ENCODE data around the gene FCGR3A.
"Not testable (repeated sequence)": the region's sequence is repeated elsewhere in the genome, so short reads cannot be mapped to it uniquely, and the experiment has no call there.

Gene FCGR3A

GRCh38 chr1:161549652-161550051, at the start of gene FCGR3A:
Gene FCGR3A (minus strand): TSS chr1:161549818. CDS start chr1:161549736, 82 bp downstream.
- no peak for DNase-seq

DNA sequence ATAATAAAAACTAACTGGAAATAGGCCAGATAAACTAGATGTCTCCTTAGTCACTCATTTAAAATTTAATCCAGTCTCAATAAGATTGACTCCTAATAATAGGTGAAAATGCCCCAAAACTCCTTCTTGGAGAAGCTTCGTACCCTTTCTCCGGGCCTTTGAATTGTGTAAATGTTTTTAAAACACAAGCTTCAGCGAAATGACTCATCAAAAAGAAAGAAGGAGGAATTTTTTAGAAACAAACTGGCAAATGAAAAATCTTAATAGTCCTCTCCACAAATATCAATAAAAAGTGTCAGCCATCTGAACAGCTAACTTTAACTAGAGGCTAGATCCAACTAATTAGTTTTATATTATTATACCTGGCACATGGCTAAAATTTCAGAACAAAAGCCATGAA, 47.5 kb upstream of the FCGR3A start:
- not testable (repeated sequence) for DNase-seq

DNA sequence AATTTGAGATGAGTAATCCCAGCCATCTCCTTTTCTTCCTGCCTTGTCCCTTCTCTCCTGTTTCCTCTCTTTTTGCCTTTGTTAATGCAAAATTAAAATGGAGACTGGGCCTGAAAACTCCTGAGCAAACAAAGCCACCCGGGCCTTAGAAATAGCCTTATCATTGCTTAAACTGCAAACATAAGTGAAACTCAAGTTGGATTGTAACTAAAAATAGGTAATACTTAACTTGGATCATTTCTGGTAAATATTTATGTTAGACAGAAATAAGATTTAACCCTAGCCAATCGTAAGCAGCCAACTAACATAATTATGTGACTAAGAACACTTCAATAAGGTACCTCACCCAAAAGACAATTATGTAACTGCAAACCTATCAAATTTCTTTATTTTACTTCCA, 46.0 kb upstream of the FCGR3A start:
- DNase-seq = not testable (repeated sequence)

DNA sequence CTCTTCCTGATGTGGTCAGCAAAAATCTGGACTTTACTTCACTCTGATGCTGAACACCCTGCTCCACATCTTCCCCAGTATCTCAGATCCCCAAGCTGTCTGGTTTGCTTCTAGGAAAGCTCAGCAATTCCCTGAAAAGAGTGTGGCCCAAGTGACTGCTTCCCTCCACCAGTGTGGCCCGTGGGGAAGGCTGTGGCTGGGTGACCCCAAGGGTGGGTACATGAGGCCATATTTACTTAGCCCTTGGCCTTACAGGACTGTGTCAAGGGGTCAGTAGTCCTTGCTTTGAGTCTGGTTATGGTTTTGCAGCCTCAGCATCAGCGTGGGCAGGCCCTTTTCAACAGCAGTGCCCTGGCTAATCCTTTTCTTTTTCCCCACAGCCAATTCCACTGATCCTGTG, 45.6 kb upstream of the FCGR3A start:
- DNase-seq = not testable (repeated sequence)

DNA sequence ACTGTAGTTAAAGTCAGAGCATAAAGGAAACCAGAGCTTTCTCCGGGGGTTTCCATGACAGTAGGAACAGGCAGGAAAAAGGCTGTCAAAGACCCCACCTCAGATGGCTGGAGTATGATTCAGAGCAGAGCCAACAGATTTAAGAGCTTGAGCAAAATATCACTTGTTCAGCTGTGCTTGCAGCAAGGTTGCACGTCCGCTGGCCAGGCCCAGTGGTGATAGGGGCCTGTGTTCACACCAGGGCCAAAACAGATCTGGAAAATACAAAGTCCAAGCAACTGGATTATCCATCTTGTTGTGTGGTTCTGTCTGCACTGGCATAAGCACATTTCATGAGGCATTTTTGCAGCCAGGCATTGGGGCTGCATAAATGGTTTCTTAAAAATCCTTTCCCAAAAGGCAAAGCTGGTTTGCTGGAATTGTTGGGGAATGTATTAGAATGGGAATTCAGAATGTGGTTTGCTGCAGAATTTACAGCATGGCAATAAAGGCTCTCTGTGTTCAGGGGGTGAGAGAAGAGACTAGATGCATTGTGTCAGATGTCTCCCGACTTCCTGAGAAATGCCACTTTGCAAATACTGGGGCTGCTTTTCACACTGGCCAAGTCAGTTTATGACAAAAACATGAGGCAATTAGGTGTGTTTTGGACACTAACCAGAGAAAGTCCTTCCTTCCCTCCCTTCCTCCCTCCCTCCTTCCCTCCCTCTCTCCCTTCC, 44.8 kb upstream of the FCGR3A start:
- DNase-seq = not testable (repeated sequence)

DNA sequence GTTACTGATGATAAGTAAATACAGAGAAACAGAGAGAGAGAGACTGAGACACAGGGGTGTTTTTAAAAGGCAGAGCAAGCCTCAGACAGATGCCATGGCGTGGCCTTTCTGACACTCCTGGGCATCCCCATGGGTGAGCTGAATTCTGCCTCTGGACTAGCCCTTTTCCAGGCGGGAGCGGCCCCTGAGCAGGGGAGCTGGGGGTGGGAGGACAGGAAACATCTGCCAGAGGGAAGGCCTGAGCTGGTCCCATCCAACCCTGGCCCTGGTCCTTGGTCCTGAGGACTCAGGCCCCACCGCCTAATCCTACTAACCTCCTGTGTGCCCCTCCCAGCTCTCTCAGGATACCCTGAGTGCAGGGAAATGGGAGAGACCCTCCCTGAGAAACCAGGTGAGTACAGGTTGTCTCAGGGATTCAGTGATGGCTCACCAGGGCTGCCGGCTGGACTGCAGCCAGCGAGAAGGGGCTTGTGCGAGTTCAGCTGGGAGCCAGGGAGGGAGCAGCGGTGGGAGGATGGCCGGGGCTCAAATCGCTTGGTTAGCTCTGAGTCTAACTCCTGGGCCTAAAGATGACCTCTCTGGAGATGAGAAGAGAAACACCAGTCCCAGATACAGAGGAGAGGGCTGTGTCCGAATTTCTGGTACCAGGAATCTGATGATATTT, 43.6 kb upstream of the FCGR3A start:
- not testable (repeated sequence) for DNase-seq

- DNase-seq = not testable (repeated sequence)
These were observed 43.0 kb upstream of the FCGR3A start for GRCh38 chr1:161592586-161592985.

GRCh38 chr1:161589920-161590319, 40.3 kb upstream of the FCGR3A start:
- not testable (repeated sequence) for DNase-seq

GRCh38 chr1:161589365-161589764, 39.7 kb upstream of the FCGR3A start:
- DNase-seq = not testable (repeated sequence)

- DNase-seq = not testable (repeated sequence)
These were observed 39.0 kb upstream of the FCGR3A start for GRCh38 chr1:161588596-161588995.

- DNase-seq = not testable (repeated sequence)
These were observed 33.3 kb upstream of the FCGR3A start for GRCh38 chr1:161582882-161583281.

DNA sequence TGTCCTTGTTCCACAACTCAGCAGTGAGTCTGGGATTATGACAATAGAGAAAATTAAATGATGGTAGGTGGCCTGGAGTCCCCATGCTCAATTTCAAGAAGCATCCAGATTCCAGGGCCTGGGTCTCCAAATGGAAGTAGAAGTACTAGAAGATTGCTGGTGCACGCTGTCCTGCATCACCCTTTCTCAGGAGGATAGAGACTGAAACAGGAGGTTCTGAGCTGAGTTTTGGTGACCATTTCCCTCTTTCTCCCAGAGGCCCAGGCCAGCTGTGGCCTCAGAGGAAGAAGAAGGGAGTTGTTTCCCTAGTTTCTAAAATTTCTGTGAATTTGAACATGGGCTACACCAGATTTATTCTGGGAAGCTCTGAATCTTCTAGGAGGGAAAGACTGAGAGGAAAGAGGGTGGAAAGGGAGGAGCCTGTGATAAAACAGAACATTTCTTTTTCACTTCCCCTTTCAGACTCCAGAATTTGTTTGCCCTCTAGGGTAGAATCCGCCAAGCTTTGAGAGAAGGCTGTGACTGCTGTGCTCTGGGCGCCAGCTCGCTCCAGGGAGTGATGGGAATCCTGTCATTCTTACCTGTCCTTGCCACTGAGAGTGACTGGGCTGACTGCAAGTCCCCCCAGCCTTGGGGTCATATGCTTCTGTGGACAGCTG, 31.4 kb upstream of the FCGR3A start:
- DNase-seq = not testable (repeated sequence)

DNA sequence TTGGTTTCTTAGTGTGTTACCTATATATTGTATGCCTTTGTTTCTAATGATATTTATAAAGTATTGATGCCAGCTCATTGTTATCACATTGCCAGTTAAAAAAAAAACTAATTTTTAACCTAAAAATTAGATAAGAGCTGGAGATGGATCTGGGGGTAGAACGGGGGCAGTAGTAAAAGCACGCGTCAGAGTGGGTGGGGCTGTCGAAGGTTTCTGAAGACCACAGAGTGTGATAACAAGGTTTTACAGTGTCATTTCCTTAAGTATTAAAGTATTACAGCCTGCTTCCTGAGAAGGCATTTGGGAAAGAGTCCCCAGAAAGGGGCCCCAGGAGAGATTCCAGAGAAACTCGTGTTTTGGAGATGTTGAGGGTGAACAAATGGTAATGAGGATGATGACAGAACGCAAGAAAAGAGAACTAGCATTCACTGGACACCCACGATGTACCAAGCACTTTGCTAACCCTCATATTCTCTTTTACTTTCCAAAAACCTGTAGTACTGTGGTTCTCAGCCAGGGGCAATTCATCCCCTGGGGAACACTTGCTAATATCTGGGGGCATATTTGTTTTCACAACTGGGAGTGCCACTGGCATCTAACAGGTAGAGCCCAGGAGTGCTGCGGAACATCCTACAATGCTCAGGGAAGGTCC, 30.4 kb upstream of the FCGR3A start:
- not testable (repeated sequence) for DNase-seq

DNA sequence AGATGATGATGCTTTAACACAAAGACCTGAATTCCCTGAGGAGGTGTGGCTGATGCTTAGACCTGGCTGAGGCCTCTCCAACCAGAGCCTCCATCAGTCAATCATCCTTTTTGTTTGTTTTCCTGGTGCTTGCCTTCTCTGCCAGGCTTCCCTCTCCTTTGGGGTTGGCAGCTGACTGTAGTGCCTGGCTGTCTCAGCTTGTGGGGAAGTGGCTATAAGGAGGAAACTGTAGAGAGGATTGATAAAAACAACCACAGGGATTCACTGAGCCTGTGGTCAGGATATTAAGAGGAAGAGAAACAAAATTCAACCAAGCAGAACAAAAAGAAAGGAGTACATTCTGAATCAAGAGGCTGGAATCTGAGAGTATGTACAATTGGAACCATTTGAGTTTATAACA, 27.1 kb upstream of the FCGR3A start:
- DNase-seq = not testable (repeated sequence)

DNA sequence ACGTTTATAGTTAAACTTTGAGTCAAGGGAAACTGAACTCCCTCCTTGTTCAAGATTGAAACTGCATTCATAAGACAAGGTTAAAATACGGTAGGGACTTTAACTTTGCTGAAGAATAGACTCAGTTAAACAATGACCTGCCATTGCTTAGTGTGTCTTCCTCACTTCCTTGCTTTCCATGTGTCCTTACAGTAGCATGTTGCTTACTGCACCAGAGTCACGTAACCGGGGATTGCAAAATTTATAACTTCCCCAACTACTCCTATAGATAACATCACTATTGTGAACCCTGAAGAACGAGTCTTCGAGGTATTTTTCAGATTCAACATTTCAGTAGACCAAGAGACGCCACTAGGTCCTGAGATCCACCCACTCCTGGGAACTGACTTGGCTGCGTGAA, 22.1 kb upstream of the FCGR3A start:
- not testable (repeated sequence) for DNase-seq

DNA sequence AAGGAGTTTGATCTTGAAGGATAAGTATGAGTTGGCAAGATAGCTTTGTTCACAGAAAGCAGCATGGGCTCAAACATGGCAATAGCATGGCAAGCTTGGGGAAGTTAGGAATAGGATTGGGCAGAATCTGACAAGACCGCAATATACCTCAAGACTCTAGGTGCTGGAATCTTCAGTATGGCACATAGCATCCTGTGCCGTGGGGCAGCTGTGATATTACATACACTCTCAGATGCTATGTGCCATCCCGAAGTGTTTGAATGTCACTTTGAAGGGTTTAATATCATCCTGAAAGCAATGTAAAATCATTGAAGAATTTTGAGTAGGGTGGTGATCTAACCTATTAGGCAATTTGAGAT, 17.0 kb upstream of the FCGR3A start:
- DNase-seq = not testable (repeated sequence)

DNA sequence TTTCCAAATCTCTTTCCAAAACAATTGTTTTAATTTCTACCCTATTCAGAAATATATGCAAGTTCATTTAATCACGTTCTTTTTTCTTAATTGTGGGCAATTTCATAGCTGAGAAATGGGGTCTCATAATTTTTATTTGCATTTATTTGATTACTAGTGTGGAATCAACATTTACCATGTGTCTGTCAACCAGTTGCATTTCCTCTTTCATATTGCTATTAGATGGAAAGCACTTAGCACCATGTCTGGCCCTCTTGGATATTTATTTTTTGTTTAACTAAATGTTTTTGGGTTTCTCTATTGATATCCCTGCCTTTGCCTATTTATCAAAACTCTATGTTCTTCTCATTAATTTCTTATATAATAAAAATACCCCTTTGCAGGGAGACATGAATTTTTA, 13.9 kb upstream of the FCGR3A start:
- not testable (repeated sequence) for DNase-seq

- DNase-seq = not testable (repeated sequence)
These were observed 12.8 kb upstream of the FCGR3A start for GRCh38 chr1:161562441-161562840.

GRCh38 chr1:161560960-161561715, 11.5 kb upstream of the FCGR3A start:
- DNase-seq = not testable (repeated sequence)

DNA sequence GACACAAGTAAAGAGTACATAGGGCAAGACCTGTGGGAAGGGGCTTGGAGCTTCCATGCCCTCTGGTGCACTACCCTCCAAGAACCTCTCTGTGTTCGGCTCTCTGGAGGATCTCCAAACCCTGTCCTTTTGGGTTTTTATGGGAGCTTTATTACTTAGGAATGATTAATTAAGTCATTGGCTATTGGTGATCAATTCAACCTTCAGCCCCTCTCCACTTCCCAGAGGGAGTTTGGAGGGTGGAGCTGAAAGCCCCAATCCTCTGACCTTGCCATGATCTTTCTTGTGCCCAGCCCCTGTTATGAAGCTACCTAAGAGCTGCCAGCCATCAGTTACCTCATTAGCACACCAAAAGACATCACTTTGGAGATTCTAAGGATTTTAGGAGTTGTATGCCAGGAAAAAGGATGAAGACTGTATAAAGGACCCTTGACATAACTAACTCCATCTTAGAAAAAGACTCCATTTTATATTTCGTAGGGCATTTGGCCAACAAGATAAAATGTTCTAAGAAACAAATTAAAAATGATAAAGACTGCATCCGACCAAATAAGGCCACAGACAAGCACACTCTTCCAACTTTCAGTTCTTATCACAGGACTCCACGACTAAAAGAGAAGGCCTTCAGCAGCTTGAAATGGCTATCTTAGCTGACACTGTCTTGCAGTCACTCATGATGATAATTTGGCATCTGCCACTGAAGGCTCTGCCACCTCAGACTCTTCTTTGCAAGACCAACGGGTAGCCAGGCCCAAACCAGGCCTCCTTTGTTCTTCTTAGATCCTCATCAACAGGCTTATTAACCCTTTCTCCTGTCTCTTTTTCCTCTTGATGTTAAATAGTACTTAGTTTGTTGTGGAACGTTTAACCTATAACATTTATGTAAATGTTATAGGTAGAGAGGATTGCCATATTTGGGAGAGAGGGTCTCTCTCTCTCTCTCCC, 8.2 kb upstream of the FCGR3A start:
- DNase-seq = not testable (repeated sequence)

DNA sequence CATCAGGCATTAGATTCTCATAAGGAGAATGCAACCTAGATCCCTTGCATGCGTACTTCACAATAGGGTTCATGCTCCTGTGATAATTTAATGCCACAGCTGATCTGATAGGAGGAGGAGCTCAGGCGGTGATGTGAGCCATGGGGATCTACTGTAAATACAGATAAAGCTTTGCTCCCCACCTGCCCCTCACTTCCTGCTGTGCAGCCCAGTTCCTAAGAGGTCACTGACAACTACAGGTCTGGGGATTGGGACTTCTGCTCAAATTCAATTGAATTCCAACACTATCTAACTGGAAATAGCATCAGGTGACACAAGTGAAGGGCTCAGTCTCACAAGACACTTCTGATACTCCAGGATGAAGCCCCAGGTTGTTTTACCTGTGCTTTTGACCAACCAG, 7.4 kb upstream of the FCGR3A start:
- DNase-seq = not testable (repeated sequence)
